HG03159 (cell line): ENCODE data around the gene AHR.

ENCODE experiments used
- ATAC-seq: cut with Tn5 transposase; IDR thresholded peaks from one replicate; pipeline ENCODE4 v1.9.1; 2021; ENCODE audit warnings: mild to moderate bottlenecking, moderate library complexity; ENCODE audit not compliant: unreplicated experiment

Gene AHR

DNA sequence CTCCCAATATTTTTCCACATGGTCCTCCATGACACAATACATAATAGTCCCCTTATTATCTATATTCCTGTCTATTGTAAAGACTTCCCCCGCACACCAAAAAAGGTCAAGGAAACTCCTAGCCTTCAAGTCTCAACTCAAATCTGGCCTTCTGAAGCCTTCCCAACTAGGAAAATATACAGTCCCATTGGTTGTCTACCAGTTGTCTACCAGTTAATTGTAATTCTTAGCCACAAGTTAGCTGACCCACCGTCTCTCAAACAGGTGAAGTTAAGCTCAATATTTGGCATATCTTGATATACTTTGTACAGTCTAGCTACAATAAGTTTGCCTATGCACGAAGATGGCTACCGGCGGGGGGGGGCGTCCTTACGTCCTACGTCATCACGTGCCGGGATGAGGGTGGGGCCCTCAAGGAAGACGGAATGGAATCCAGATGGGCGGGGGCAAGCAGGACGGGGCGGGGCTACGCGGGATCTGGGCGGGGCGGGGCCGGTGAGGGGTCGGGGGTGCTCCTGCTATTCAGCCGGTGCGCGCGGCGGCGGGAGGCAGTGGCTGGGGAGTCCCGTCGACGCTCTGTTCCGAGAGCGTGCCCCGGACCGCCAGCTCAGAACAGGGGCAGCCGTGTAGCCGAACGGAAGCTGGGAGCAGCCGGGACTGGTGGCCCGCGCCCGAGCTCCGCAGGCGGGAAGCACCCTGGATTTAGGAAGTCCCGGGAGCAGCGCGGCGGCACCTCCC lies at the start of gene AHR:
Gene AHR (plus strand): TSS at position 551 of the 738 bp plus-strand sequence. CDS start 613 bp downstream, outside the sequence.
- ATAC-seq, result peak; percentile 53

DNA sequence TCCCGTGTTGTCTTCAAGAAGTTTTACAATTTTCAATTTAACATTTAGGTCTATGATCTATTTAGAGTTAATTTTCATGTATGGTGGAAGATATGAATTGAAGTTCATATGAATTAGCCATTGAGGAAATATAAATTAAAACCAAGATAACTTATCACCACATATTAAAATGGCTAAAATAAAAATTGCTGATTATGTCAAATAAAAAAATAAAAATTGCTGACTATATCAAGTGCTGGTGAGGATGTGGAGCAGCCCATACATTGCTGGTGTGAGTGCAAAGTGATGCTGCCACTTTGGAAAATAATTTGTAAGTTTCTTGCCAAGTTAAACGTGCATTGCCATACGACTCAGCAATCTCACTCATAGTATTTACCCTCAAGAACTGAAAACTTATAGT lies 44.6 kb upstream of the AHR start:
- ATAC-seq, result no peak

DNA sequence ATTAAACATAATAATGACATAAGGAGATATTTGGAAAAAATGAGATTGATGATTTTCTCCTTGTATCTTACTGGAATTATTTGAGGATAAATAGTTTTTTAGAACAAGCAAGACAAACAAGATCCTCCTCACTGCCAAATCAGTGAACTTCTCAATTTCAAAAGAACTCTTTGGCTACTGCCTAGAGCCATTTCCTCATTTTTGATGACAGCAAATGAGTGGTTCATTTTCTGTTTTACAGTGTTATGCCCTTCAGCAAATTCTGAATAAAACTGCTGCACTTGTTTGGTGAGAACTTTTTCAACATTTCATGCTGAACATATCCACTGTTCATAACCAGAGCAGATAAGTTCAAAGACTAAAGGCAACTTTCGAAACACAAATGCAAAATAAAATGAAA lies 42.5 kb upstream of the AHR start:
- ATAC-seq, result no peak

DNA sequence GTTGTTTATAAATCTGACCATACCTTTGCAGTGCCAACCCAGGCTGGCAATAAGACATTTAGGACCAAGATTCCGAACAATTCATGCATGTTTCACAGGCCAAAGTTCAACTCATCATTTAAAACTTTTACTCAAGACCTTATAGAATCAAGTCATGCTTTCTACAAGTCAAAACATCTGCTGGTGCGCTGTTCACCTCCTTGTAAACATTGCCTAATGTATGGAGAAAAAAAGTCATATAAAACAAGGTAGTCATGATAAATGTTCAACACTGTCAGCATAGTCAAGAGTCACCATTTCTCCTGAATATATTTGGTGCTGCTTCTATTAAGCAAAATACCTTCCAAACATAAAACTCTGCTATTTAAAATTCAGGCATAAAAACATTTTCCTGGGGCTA lies 42.1 kb upstream of the AHR start:
- ATAC-seq, result no peak

DNA sequence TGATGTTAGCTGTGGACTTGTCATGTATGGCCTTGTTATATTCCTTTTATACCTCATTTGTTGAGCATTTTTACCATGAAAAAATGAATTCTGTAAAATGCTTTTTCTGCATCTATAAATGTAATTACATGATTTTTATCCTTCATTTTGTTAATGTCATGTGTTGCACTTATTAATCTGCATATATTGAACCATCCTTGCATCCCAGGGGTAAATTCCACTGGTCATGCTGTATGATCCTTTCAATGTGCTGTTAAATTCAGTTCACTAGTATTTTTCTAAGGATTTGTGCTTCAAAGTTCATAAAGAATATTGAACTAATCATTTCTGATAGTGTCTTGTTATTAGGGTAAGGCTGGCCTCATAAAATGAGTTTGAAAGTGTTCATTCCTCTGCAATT lies 31.9 kb upstream of the AHR start:
- ATAC-seq, result no peak

DNA sequence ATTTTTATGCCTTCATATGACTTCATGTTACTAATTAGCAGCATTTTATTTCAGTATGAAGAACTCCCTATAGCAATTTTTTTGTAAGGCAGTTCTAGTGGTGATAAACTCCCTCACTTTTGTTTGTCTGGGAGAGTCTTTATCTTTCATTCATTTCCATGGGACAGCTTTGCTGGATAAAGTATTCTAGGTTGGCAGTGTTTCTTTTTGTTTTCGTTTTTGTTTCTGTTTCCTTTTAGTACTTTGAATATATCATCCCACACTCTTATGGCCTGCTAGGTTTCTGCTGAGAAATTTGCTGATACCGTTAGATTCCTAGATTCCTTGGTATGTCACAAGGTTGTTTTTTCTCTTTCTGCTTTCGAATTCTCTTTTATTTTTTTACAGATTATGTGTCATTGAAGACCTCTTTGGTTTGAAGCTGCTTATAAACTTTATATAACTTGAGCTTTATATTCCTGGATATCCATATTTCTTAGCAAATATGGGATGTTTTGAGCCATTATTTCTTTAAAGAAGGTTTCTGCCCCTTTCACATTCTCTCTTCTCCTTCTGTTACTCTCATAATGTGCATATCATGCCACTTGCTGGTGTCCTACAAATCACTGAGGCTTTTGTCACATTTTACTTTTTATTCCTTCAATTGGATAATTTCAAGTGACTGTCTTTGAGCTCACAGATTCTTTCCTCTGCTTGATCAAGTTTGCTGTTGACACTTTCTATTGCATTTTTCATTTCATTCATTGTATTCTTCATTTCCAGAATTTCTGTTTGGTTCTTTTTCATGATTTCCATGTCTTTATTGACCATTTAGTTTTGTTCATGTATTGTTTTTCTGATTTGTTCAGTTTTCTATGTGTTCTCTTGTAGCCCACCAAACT lies 28.9 kb upstream of the AHR start:
- ATAC-seq, result no peak

DNA sequence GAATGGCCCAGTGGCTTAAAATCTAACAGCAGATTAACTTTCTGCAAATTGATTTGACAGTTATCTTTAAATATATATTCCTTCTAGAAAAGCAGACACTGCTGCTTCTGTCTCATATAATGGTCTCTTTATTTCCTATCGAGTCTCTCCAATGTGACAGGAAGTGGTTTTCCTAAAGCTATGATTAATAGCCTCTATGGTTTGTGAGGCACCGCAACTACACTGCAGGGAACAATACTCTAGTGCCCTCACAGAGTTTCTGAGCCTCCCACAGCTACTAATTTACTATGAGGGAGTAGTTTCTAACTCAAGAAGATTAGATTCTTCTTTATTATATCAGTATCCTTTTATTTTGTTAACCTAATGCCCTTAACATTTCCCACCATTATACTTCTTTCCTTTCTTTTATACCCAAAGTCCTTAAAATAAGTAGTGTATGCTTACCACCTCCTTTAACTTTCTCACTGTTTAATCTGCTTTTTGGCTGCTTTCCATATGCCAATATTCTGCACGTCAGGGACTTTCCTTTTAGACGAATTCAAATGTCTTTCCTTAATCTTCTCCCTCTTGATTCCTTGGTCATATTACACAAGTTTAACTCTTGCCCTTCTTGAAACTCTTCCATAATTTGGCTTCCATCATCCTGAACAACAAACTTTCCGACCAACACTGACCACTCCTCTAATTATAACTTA lies 23.8 kb upstream of the AHR start:
- ATAC-seq, result no peak

DNA sequence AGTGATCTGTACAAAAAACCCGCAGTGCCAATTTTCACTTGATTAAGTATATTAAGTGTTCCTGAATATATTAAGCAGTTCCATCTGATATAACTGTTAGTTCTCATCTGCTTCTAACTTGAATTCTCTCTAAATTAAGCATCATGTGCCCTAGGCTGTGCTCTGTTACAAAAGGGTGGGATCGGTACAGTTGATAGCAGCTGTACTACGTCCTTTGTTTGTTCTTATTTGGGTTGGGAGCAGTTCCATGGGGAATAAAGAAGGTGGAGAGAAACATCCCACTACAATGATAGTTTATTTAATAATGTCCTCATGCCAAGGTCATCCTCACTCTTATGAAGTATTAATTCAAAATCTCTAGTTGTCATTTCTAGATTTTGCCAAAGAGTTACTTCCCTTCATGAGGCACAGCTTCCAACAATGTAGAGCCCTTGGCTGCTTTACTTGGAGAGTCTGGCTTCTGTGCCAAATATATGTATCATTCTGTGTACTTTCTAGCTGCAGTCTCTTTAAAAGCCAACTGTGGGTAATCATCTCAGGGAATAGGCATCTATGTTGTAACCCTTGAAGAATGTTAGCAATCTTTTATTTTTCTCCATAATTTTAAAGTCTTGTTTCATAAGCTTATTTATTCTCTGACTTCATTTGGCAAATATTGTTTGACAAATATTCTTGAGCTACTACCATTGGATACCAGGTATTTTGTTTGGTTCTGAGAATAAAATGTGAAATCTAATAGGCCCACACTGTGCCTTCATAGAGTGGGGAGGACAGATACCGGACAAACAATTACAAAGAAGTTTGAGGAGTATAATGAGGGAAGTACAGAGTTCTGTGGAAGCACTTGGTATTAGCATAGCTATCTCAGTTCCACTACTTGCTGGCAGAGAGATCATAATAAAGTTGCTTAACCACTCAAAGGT lies 22.4 kb upstream of the AHR start:
- no peak for ATAC-seq

DNA sequence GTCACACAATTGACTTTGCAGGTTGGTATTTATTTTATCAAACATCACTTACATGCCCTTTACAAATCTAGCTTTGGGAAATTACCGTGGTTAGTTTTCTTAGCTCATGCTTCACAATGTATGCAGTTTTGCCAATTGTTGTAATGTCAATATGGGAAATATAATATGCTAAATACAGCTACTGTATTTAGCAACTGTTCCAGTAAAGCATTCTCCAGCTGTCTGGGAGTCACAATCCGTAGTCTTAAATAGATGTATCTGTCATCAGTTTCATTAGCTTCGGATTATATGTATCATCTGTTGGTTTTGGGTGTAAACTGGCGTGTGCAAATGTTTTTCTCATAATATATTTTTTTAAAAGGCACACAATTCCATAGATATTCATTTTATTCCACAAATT lies 19.4 kb upstream of the AHR start:
- ATAC-seq, result no peak

DNA sequence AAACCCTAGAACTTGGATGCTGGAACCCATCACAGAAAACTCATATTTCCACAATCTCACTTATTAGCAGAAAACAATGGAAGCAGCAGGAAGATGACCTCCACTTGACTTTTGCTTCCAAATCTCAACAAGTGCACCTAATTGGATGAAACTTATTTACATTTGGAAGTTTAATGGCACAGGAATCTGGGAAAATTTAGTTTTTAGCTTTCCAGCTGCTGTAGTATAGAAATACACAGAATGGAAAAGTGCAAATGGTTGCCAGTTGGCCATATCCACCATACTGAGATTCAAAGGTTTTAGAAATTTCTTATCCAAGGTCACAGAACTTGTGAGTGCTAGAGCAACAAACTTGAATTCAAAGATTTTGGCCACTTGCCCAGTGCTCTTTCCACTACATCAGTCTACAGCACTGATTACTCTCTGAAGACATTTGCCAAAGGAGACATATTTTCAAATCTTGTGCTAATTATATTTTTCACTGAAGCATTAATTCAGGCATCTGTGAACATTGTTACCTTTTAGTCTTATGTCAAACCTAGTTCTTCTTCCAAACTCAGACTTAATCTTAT lies 9.3 kb upstream of the AHR start:
- ATAC-seq, result no peak

DNA sequence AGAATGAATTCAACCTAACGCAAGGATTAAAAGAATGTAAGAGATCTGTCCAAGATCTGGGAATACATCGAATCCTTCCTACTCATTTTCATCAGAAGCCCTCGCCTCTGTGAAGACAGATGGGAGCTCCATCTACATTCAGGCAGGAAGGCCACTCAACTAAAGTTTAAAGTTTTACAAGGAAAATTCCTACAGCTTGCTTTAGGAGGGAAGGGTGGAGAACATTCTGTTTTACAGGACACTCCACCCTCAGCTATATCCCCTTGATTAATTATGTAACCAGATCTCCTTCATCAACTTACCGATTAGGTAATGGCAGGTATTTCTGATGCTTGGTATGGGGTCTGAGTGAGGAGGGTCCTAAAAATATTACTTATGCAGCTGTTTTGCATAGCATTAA lies 5.6 kb upstream of the AHR start:
- ATAC-seq, result no peak

DNA sequence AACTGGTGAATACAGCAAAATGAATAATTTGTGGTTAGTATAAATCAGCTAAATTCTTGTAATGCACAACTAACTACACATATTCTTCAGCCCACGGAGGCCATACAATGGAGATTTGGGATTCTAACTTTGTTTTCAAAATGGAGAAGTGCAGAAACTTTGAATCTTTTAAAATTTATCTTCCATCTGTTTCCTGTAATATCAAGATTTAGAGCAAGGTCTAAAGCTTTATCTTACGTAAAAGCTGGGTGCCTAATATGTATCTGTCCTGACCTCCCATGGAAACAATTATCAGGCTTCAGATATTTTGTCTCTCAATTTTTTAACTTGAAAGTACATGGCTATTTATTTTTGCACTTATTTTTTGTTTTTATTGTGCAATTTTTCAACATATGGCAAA lies 5.0 kb upstream of the AHR start:
- no peak for ATAC-seq

DNA sequence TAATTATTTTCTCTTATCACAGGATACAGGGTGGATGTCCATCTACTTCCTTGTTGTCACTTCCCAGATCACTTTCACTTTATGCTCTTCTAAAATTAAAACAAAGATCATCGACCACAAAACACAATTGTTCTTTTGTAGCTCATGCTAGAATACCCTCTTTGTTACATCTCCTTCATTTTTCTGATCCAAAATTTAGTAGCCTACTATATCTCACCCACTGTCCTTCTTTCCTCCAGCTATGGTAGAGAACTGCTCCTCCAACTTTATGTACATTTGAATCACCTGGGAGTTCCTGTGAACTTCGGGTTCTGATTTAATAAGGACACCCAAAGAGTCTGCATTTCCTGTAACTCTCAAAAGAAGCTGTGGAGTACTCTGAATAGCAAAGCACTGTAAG lies 1.2 kb upstream of the AHR start:
- ATAC-seq, result no peak

DNA sequence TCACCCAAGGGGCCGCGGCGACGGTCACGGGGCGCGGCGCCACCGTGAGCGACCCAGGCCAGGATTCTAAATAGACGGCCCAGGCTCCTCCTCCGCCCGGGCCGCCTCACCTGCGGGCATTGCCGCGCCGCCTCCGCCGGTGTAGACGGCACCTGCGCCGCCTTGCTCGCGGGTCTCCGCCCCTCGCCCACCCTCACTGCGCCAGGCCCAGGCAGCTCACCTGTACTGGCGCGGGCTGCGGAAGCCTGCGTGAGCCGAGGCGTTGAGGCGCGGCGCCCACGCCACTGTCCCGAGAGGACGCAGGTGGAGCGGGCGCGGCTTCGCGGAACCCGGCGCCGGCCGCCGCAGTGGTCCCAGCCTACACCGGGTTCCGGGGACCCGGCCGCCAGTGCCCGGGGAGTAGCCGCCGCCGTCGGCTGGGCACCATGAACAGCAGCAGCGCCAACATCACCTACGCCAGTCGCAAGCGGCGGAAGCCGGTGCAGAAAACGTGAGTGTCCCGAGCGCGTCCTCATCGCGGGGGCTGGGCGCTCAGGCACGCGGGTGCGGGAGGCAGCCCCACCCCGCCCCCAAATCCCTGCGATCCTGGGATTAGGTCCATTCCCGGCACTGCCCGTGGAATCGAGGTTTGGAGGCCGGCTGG lies 509 bp downstream of the AHR start:
- peak; percentile 34 for ATAC-seq

DNA sequence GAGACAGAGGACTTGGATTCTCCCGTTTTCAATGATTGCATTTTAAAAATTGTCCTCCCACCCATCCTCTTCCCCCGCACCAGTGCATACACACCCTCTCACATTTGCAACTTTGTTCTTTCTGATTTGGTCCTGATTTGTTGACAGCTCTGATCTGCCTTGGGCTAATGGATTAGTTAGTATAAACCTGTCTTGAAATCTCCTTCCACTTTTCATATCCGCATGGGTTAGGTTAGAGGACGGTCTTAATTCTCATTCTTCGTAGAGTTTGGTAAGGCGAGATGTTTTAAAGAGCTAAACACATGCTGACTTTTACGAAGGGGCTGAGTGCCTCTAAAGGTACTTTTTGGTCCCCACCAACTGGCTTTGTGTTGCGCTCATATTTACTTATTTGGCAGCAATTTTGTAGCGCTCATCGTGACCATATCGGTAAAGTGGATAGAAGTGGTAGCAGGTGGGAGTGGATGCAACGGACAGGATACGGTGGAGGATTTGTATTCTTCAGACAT lies 1.1 kb downstream of the AHR start:
- ATAC-seq, result peak; percentile 5

DNA sequence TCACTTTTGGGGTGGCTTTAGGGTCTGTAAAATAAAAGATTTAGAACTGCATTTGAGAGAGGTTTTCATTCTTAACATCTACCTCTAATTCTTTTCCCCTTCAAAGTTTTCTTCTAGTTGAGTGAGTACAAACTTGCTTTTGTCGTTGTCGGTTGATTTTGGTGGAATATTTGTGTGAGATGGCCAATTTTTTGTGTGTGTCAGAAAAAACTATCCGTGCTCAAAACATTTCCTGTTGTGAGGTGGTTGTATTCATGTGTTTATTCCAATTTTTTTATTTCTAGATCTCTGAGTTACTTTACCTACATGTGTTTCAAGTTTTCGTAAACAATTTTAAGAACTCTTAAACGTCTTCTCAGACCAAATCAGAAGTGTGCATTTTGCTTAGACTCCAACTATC lies 1.6 kb downstream of the AHR start:
- no peak for ATAC-seq

DNA sequence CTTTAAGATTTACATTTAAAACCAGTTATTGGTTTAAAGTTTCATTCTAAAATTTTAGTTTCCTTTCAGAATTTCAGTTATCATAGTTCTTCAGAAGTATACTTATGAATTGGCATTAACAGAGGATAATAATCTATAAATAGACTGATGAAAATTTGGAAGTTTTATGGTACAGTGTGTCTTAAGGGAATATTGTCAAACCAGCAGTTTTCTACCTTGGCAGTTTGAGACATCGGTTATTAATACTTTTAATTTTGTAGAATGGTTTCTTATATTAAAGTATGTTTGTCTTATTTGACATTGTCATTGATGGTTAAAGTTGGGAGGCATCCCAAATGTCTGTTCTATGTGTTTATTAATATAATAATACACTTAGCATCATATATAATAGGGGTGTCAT lies 2.0 kb downstream of the AHR start:
- ATAC-seq, result no peak

DNA sequence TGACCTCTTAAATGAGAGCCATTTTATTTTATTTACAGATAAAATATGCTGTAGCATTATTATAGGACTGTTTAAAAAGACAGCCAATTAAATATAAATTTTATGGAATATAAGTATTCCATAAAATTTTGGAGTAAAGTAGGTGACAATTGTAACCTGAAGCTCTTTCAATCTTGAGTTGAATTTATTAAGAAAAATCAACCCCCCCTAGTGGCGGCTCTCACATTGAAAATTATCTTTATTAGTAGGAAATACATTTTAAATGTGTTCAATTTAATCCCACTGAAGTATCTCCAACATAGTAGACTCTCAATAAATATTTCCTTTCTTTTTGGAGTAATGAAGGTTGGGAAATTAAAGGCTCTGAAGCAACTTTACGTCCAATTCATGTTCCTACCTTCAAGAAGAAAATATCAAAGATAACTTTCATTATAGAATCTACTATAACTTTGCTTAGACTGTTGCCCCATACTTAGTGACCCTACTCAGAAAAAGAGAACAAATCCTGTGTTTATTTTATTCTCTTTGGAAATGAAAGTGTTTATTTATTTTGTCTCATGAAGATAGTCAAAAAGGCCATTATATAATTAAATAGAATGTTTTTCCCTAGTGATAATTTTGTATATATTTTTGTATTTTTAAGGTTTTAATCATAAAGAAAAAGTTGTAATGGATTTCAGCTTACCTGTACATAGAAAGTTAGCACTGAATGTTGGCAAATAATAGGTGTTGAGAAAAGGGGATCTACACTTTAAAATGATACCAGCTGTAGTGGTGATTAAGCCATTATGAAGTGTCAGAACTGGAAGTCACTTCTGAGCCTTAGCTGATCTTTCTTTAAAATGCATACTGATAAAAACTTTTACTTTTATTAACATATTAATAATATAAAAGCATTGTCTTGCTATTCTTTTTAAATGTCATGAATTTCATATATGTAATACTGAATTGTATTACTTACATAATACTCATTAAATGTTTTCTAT lies 3.3 kb downstream of the AHR start:
- no peak for ATAC-seq
